ENCODE data around the gene SLC9A1.

- TF ChIP-seq CTCF (IDR thresholded peaks at IDR 0.05) (no peak), EZH2 (IDR thresholded peaks at IDR 0.05; ENCODE audit: borderline replicate concordance, insufficient read depth, low read depth, low read length, poor library complexity, severe bottlenecking) (no peak)
Measured at GRCh38 chr1:27084107-27084506, 70.8 kb downstream of the SLC9A1 start.
